AG09309 (cell line): ENCODE data around the gene TXNRD2.
A peak's percentile ranks its signal among the peaks of the same experiment; 100 is the strongest.

ENCODE experiments used
- DNase-seq: peaks from one replicate; pipeline ENCODE4 v3.0.0-alpha.2; 2010; ENCODE audit warnings: low read depth
- H3K4me3 ChIP-seq: 2 replicates; pipeline ENCODE4 v1.5.1; 2011; ENCODE audit warnings: mild to moderate bottlenecking, low read depth, low read length, moderate library complexity; ENCODE audit not compliant: control insufficient read depth
- CTCF ChIP-seq: IDR thresholded peaks from 2 replicates; pipeline ENCODE4 v1.5.1; 2011; ENCODE audit warnings: mild to moderate bottlenecking, low read depth, low read length, inconsistent platforms; ENCODE audit not compliant: insufficient read depth, control insufficient read depth; ENCODE audit errors: missing control alignments

Gene TXNRD2

DNA sequence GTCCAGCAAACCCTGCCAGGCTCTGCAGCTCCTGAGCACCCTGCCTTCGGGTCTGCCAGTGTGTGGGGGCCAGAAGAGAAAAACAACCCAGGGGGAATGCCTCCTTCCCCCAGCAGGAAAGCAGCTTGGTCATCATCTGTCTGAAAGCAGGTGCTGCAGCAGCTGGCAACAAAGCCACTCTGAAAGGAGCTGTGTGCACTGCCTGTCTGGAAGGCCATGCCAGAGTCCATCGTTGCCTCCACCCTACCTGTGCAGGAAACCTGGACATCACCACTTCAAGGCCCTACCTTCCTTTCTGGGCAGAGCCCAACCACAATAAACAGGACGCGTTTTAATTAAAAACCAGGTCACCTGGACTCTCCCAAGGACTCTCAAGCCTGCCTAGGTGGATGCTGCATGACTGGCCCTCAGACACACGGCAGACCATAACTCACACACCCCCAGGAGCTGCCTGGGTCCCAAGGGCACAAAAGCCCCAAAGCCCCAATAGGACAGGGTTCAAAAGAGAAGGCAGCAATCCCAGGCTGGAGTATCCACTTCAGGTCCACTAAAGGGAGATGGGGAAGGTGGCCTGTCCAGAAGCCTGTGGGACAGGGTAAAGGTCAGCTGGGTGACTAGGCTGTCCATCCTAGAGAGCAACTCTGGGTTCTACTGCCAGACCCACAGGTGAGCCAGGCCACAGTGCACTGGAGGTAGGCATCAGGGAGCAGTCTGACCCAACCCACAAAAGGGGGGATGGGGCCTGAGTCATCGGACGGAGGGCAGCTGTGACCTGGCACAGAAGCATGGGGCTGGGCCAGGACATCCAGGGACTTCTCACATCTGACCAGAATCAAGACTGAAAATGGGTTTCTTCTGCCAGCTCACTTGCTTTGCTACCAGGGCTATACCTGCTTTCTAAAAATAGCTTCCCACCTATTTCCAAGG, 93.1 kb downstream of the TXNRD2 start:
- no peak for DNase-seq
- TF ChIP-seq CTCF: no peak
- H3K4me3 ChIP-seq: no peak overlapping the region

DNA sequence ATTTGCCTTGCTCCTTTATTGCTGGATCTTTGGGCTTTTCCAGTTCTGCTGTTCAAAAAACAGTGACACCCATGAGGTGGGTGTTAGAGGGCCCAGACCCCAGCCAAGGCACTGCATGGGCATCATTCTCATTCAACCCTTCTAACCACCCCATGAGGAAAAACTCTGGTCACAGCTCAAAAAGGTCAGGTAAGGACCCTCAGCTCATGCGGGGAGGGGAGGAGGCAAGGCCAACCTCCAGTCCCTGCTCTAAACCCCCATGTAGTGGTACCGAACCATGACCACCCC, 94.3 kb downstream of the TXNRD2 start:
- DNase-seq: no peak
- H3K4me3 ChIP-seq: no peak overlapping the region
- TF ChIP-seq CTCF: no peak

GRCh38 chr22:19846620-19847344, 94.8 kb downstream of the TXNRD2 start:
- no peak for DNase-seq
- TF ChIP-seq CTCF: no peak
- H3K4me3 ChIP-seq: no peak overlapping the region

GRCh38 chr22:19845054-19845722, 96.4 kb downstream of the TXNRD2 start:
- DNase-seq: no peak

DNA sequence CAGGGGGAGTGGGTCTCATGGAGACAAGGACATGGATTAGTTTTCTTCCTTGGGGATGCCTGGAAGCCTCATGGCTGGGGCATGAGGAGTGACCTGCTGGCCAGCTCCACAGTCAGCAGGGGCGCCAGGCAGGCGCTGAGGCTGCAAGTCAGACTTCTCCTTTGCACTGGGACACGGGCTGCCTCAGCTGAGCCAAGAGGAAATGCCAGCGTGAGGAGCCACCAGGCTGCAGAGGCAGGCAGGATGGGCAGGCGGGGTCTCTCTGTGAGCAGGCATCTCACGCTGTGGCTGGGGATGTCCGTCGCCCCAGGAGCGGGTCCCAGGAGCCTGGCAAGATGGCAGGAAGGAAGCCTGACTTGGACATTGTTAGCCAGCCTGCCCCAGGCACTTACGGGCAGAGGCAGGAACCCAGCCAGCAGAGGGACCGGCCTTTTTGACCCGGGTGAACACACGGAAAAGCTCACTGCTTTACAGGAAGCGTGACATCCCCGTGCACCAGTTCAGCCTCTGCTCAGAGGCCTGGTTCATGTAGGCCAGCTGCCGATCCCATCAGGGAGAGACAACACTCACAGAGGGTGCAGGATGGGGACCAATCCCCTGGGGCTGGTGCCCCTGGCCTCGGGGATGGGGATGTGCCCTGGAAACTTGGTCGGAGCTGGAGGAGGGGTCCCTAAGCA, 97.1 kb downstream of the TXNRD2 start:
- peak; percentile 7 for TF ChIP-seq CTCF
- no peak overlapping the region for H3K4me3 ChIP-seq
- DNase-seq: peak; percentile 14

More at GRCh38 chr22:19845054-19845722, 96.4 kb downstream of the TXNRD2 start:
- H3K4me3 ChIP-seq: no peak overlapping the region
- TF ChIP-seq CTCF: no peak

- no peak for DNase-seq
- TF ChIP-seq CTCF: no peak
- H3K4me3 ChIP-seq: no peak overlapping the region
Observed at GRCh38 chr22:19843857-19844376, 97.7 kb downstream of the TXNRD2 start.
